Neural cell (in vitro differentiated cells): ENCODE data around the gene BARD1.

Experiments used
- CTCF ChIP-seq: fragments of 450-650 bp; IDR thresholded peaks from 2 replicates; pipeline ENCODE4 v1.5.1; 2014; ENCODE audit warnings: antibody characterized with exemption, mild to moderate bottlenecking, moderate library complexity; ENCODE audit not compliant: poor library complexity, severe bottlenecking
- EP300 ChIP-seq: fragments of 450-650 bp; conservative IDR thresholded peaks from 2 replicates; pipeline ENCODE4 v1.6.1; 2014; ENCODE audit warnings: antibody characterized with exemption, mild to moderate bottlenecking, moderate library complexity; ENCODE audit not compliant: poor library complexity, severe bottlenecking
- EZH2 ChIP-seq: fragments of 200-600, 300-800 bp; shearing (Covaris generic), sonication (generic); IDR thresholded peaks from 2 replicates; pipeline ENCODE4 v1.6.1; 2014; ENCODE audit warnings: antibody characterized with exemption, low read length, borderline replicate concordance, mild to moderate bottlenecking; ENCODE audit not compliant: insufficient read depth, poor library complexity, severe bottlenecking
- RAD21 ChIP-seq: fragments of 450-650 bp; conservative IDR thresholded peaks from 2 replicates; pipeline ENCODE4 v1.6.1; 2014; ENCODE audit warnings: antibody characterized with exemption, mild to moderate bottlenecking, moderate library complexity
- TF ChIP-seq, protein P1 (sequence below): IDR thresholded peaks from 2 replicates; pipeline ENCODE4 v1.6.1; 2012; ENCODE audit warnings: borderline replicate concordance

DNA sequence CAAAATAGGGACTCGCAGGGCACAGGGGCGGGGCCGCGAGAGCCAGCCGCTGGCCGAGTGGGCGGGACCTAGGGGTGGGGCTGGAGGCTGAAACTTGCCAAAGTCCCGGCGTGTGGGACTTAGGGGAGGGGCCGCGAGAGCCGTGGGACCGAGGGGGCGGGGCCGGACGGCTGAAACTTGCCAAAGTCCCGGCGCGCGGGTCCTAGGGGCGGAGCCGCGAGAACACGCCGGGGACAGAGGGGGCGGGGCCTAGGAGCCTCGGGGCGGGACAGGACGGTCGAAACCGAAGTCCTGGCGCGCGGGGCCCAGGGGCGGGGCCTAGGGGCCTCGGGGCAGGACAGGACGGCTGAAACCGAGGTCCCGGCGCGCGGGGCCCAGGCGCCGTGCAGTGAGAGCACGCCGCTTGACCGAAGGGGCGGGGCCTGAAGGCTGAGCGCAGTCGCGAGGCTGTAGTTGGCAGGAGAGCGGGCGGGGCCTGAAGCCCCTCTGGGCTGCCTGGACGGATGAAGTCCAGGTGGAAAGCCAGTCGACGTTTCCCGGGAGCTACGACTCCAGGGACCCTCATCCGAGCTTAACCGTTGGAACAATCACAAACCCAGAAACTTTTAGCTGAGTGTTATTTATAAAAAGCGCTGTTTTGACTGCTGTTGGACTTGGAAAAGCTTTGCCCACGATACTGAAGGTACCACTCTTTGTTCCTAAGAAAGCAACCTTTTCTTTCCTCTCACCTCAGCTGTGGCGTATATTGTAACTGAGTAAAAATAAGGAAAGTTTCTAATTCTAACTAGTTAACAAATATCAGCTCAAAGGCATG lies 475 bp upstream of the BARD1 start:
- TF ChIP-seq RAD21: no peak
- no peak for TF ChIP-seq CTCF
- TF ChIP-seq EP300: no peak
- TF ChIP-seq EZH2: no peak
- TF ChIP-seq, protein P1, sequence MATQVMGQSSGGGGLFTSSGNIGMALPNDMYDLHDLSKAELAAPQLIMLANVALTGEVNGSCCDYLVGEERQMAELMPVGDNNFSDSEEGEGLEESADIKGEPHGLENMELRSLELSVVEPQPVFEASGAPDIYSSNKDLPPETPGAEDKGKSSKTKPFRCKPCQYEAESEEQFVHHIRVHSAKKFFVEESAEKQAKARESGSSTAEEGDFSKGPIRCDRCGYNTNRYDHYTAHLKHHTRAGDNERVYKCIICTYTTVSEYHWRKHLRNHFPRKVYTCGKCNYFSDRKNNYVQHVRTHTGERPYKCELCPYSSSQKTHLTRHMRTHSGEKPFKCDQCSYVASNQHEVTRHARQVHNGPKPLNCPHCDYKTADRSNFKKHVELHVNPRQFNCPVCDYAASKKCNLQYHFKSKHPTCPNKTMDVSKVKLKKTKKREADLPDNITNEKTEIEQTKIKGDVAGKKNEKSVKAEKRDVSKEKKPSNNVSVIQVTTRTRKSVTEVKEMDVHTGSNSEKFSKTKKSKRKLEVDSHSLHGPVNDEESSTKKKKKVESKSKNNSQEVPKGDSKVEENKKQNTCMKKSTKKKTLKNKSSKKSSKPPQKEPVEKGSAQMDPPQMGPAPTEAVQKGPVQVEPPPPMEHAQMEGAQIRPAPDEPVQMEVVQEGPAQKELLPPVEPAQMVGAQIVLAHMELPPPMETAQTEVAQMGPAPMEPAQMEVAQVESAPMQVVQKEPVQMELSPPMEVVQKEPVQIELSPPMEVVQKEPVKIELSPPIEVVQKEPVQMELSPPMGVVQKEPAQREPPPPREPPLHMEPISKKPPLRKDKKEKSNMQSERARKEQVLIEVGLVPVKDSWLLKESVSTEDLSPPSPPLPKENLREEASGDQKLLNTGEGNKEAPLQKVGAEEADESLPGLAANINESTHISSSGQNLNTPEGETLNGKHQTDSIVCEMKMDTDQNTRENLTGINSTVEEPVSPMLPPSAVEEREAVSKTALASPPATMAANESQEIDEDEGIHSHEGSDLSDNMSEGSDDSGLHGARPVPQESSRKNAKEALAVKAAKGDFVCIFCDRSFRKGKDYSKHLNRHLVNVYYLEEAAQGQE: no peak
